Measurements from ENCODE around the gene ALDH1B1. TPM values are rescaled to one million over a fixed set of nuclear protein-coding genes. Genes with fewer than 3 reads are reported as not detected.

The ALDH1B1 gene
- total RNA-seq, 2 experiments from 2014 or later = 14.1 to 17.9 TPM

GRCh38 chr9:38424918-38425317 lies 32.4 kb downstream of the ALDH1B1 start:
- peak overlapping the region; percentile 13 for H3K4me3 Mint-ChIP-seq
- intact Hi-C loops (cut with micrococcal nuclease) = no loop called here
- peaks cover 3% of the 10 kb centered on the region for H3K4me1 Mint-ChIP-seq (ENCODE audit: low read depth)
- no peaks in the 10 kb centered on the region for H3K36me3 Mint-ChIP-seq (ENCODE audit: low read depth)
- CTCF ChIA-PET = no interaction called here
- no peak overlapping the region for H3K27ac Mint-ChIP-seq
- peaks cover 17% of the 10 kb centered on the region for H3K27me3 Mint-ChIP-seq (ENCODE audit: low read depth)
- H3K9me3 Mint-ChIP-seq = no peaks in the 10 kb centered on the region
- DNase-seq = no peak

- Mint-ChIP-seq H3K4me1 (ENCODE audit: low read depth) (peaks cover 11% of the 10 kb centered on the region), H3K4me3 (no peak overlapping the region), H3K27ac (no peak overlapping the region), H3K36me3 (ENCODE audit: low read depth) (no peaks in the 10 kb centered on the region), H3K27me3 (ENCODE audit: low read depth) (peaks cover 15% of the 10 kb centered on the region), H3K9me3 (no peaks in the 10 kb centered on the region)
- DNase-seq = no peak
- intact Hi-C loops (cut with micrococcal nuclease) = no loop called here
- CTCF ChIA-PET = no interaction called here
These were observed 35.6 kb downstream of the ALDH1B1 start for GRCh38 chr9:38428062-38428461.

GRCh38 chr9:38431116-38431515 lies 38.6 kb downstream of the ALDH1B1 start:
- Mint-ChIP-seq H3K4me1 (ENCODE audit: low read depth) (peaks cover 12% of the 10 kb centered on the region), H3K27me3 (ENCODE audit: low read depth) (no peaks in the 10 kb centered on the region), H3K27ac (no peak overlapping the region), H3K9me3 (no peaks in the 10 kb centered on the region), H3K36me3 (ENCODE audit: low read depth) (no peaks in the 10 kb centered on the region), H3K4me3 (no peak overlapping the region)
- intact Hi-C loops (cut with micrococcal nuclease) = loop anchor here (10.0 kb wide), 1 partner anchor 266 kb away; no protein-coding TSS in a partner anchor
- DNase-seq = no peak
- CTCF ChIA-PET = interaction anchor here (1.0 to 5.4 kb wide), 3 partner anchors 11 to 517 kb away, joined by 3 to 39 read pairs (median 10); no protein-coding TSS in a partner anchor

- no peak for DNase-seq
- H3K4me1 Mint-ChIP-seq (ENCODE audit: low read depth) = peaks cover 13% of the 10 kb centered on the region
- no peaks in the 10 kb centered on the region for H3K36me3 Mint-ChIP-seq (ENCODE audit: low read depth)
- CTCF ChIA-PET = interaction anchor here (0.7 to 5.4 kb wide), 7 partner anchors 9 to 189 kb away, joined by 3 to 39 read pairs (median 4); no protein-coding TSS in a partner anchor
- no peak overlapping the region for H3K27ac Mint-ChIP-seq
- H3K27me3 Mint-ChIP-seq (ENCODE audit: low read depth) = no peaks in the 10 kb centered on the region
- no peak overlapping the region for H3K4me3 Mint-ChIP-seq
- H3K9me3 Mint-ChIP-seq = peaks cover 3% of the 10 kb centered on the region
- intact Hi-C loops (cut with micrococcal nuclease) = loop anchor here (1.0 to 10.0 kb wide), 3 partner anchors 62 to 520 kb away; no protein-coding TSS in a partner anchor
These were observed 40.5 kb downstream of the ALDH1B1 start for GRCh38 chr9:38432922-38433510.

GRCh38 chr9:38434365-38434764 lies 41.9 kb downstream of the ALDH1B1 start:
- no peak for DNase-seq
- H3K9me3 Mint-ChIP-seq = peaks cover 3% of the 10 kb centered on the region
- H3K4me1 Mint-ChIP-seq (ENCODE audit: low read depth) = peaks cover 16% of the 10 kb centered on the region
- no peak overlapping the region for H3K27ac Mint-ChIP-seq
- intact Hi-C loops (cut with micrococcal nuclease) = loop anchor here (10.0 kb wide), 1 partner anchor 270 kb away; no protein-coding TSS in a partner anchor
- CTCF ChIA-PET = interaction anchor here (1.5 to 5.4 kb wide), 3 partner anchors 16 to 953 kb away, joined by 5 to 39 read pairs (median 11); no protein-coding TSS in a partner anchor
- no peaks in the 10 kb centered on the region for H3K36me3 Mint-ChIP-seq (ENCODE audit: low read depth)
- no peaks in the 10 kb centered on the region for H3K27me3 Mint-ChIP-seq (ENCODE audit: low read depth)
- H3K4me3 Mint-ChIP-seq = no peak overlapping the region

- intact Hi-C loops (cut with micrococcal nuclease) = loop anchor here (10.0 kb wide), 1 partner anchor 270 kb away; no protein-coding TSS in a partner anchor
- DNase-seq = no peak
- CTCF ChIA-PET = interaction anchor here (1.5 to 5.4 kb wide), 3 partner anchors 16 to 954 kb away, joined by 5 to 39 read pairs (median 11); no protein-coding TSS in a partner anchor
- Mint-ChIP-seq H3K4me1 (ENCODE audit: low read depth) (peaks cover 16% of the 10 kb centered on the region), H3K27me3 (ENCODE audit: low read depth) (no peaks in the 10 kb centered on the region), H3K9me3 (peaks cover 3% of the 10 kb centered on the region), H3K4me3 (no peak overlapping the region), H3K36me3 (ENCODE audit: low read depth) (no peaks in the 10 kb centered on the region), H3K27ac (no peak overlapping the region)
These were observed 42.4 kb downstream of the ALDH1B1 start for GRCh38 chr9:38434853-38435252.

GRCh38 chr9:38435521-38435920 lies 43.0 kb downstream of the ALDH1B1 start:
- no peaks in the 10 kb centered on the region for H3K27me3 Mint-ChIP-seq (ENCODE audit: low read depth)
- H3K4me3 Mint-ChIP-seq = no peak overlapping the region
- H3K9me3 Mint-ChIP-seq = peaks cover 3% of the 10 kb centered on the region
- H3K36me3 Mint-ChIP-seq (ENCODE audit: low read depth) = no peaks in the 10 kb centered on the region
- CTCF ChIA-PET = interaction anchor here (0.6 to 0.8 kb wide), 2 partner anchors 19 to 191 kb away, joined by 3 to 4 read pairs; no protein-coding TSS in a partner anchor
- no peak overlapping the region for H3K27ac Mint-ChIP-seq
- DNase-seq = no peak
- intact Hi-C loops (cut with micrococcal nuclease) = loop anchor here (10.0 kb wide), 1 partner anchor 271 kb away; no protein-coding TSS in a partner anchor
- H3K4me1 Mint-ChIP-seq (ENCODE audit: low read depth) = peaks cover 16% of the 10 kb centered on the region

- CTCF ChIA-PET = interaction anchor here (0.6 to 1.3 kb wide), 2 partner anchors 15 to 22 kb away, joined by 3 read pairs; no protein-coding TSS in a partner anchor
- Mint-ChIP-seq H3K9me3 (peaks cover 3% of the 10 kb centered on the region), H3K36me3 (ENCODE audit: low read depth) (no peaks in the 10 kb centered on the region), H3K27me3 (ENCODE audit: low read depth) (no peaks in the 10 kb centered on the region), H3K4me1 (ENCODE audit: low read depth) (peaks cover 8% of the 10 kb centered on the region), H3K27ac (no peak overlapping the region), H3K4me3 (no peak overlapping the region)
- DNase-seq = no peak
- intact Hi-C loops (cut with micrococcal nuclease) = loop anchor here (10.0 kb wide), 1 partner anchor 272 kb away; no protein-coding TSS in a partner anchor
These were observed 44.2 kb downstream of the ALDH1B1 start for GRCh38 chr9:38436708-38437107.

GRCh38 chr9:38437193-38437823 lies 44.8 kb downstream of the ALDH1B1 start:
- Mint-ChIP-seq H3K4me3 (no peak overlapping the region), H3K9me3 (peaks cover 3% of the 10 kb centered on the region), H3K27me3 (ENCODE audit: low read depth) (no peaks in the 10 kb centered on the region), H3K36me3 (ENCODE audit: low read depth) (no peaks in the 10 kb centered on the region), H3K27ac (no peak overlapping the region), H3K4me1 (ENCODE audit: low read depth) (peaks cover 8% of the 10 kb centered on the region)
- intact Hi-C loops (cut with micrococcal nuclease) = loop anchor here (10.0 kb wide), 1 partner anchor 273 kb away; no protein-coding TSS in a partner anchor
- no peak for DNase-seq
- CTCF ChIA-PET = interaction anchor here (0.9 to 1.3 kb wide), 2 partner anchors 20 to 21 kb away, joined by 3 read pairs; no protein-coding TSS in a partner anchor

GRCh38 chr9:38439291-38439915 lies 46.9 kb downstream of the ALDH1B1 start:
- peaks cover 3% of the 10 kb centered on the region for H3K9me3 Mint-ChIP-seq
- peaks cover 6% of the 10 kb centered on the region for H3K4me1 Mint-ChIP-seq (ENCODE audit: low read depth)
- no peaks in the 10 kb centered on the region for H3K36me3 Mint-ChIP-seq (ENCODE audit: low read depth)
- CTCF ChIA-PET = no interaction called here
- no peak overlapping the region for H3K4me3 Mint-ChIP-seq
- H3K27me3 Mint-ChIP-seq (ENCODE audit: low read depth) = no peaks in the 10 kb centered on the region
- intact Hi-C loops (cut with micrococcal nuclease) = loop anchor here (10.0 kb wide), 1 partner anchor 275 kb away; no protein-coding TSS in a partner anchor
- no peak for DNase-seq
- no peak overlapping the region for H3K27ac Mint-ChIP-seq

GRCh38 chr9:38439916-38440301 lies 47.4 kb downstream of the ALDH1B1 start:
- no peak for DNase-seq
- Mint-ChIP-seq H3K27me3 (ENCODE audit: low read depth) (no peaks in the 10 kb centered on the region), H3K9me3 (peaks cover 3% of the 10 kb centered on the region), H3K36me3 (ENCODE audit: low read depth) (no peaks in the 10 kb centered on the region), H3K4me1 (ENCODE audit: low read depth) (peaks cover 6% of the 10 kb centered on the region), H3K4me3 (no peak overlapping the region), H3K27ac (no peak overlapping the region)
- intact Hi-C loops (cut with micrococcal nuclease) = loop anchor here (10.0 kb wide), 1 partner anchor 275 kb away; no protein-coding TSS in a partner anchor
- CTCF ChIA-PET = no interaction called here

GRCh38 chr9:38440516-38440915 lies 48.0 kb downstream of the ALDH1B1 start:
- Mint-ChIP-seq H3K36me3 (ENCODE audit: low read depth) (no peaks in the 10 kb centered on the region), H3K27me3 (ENCODE audit: low read depth) (peaks cover 4% of the 10 kb centered on the region), H3K9me3 (peaks cover 3% of the 10 kb centered on the region), H3K4me1 (ENCODE audit: low read depth) (peaks cover 6% of the 10 kb centered on the region), H3K27ac (no peak overlapping the region), H3K4me3 (no peak overlapping the region)
- intact Hi-C loops (cut with micrococcal nuclease) = no loop called here
- CTCF ChIA-PET = interaction anchor here (0.7 to 1.3 kb wide), 2 partner anchors 40 to 143 kb away, joined by 3 read pairs; no protein-coding TSS in a partner anchor
- no peak for DNase-seq
